MCF 10A (cell line): ENCODE measurements around the gene MRPL40. TPM values are rescaled to one million over a fixed set of nuclear protein-coding genes. Genes with fewer than 3 reads are reported as not detected.
"Not testable (repeated sequence)": the region's sequence is repeated elsewhere in the genome, so short reads cannot be mapped to it uniquely, and the experiment has no call there.

Source experiments
- BruUV-seq: library from RNA; stranded (reverse); fragments of 400-500 nt; replicated peaks from 2 replicates; lab custom pipeline; 2021; lab: Mats Ljungman, UMichigan
- CTCF ChIA-PET: fragments of 300-600 bp; sonication (Branson Sonifier 250); formaldehyde crosslinking; extraction: SDS; loops from one replicate; lab custom pipeline; 2021; ENCODE audit warnings: antibody characterized with exemption, inconsistent platforms; lab: Yijun Ruan, JAX
- POLR2A ChIA-PET: fragments of 300-600, 350-650 bp; sonication (Branson Sonifier 250); formaldehyde crosslinking; extraction: SDS; loops from one replicate; lab custom pipeline; 2020; ENCODE audit warnings: antibody characterized with exemption, inconsistent platforms; lab: Yijun Ruan, JAX
- DNase-seq: peaks from one replicate; pipeline ENCODE4 v3.0.0-alpha.2; 2018; ENCODE audit not compliant: unreplicated experiment
- H3K27ac Mint-ChIP-seq: one replicate; pipeline ENCODE4 v1.8.0; 2022; ENCODE audit warnings: mild to moderate bottlenecking, low read depth, mixed read lengths; ENCODE audit not compliant: unreplicated experiment
- H3K27me3 Mint-ChIP-seq: one replicate; pipeline ENCODE4 v1.8.0; 2022; ENCODE audit warnings: mixed read lengths; ENCODE audit not compliant: insufficient read depth, unreplicated experiment
- H3K36me3 Mint-ChIP-seq: one replicate; pipeline ENCODE4 v1.8.0; 2022; ENCODE audit warnings: mild to moderate bottlenecking, moderate library complexity, mixed read lengths; ENCODE audit not compliant: insufficient read depth, unreplicated experiment
- H3K4me1 Mint-ChIP-seq: one replicate; pipeline ENCODE4 v1.8.0; 2022; ENCODE audit warnings: mixed read lengths; ENCODE audit not compliant: insufficient read depth, unreplicated experiment
- H3K4me3 Mint-ChIP-seq: one replicate; pipeline ENCODE4 v1.8.0; 2022; ENCODE audit warnings: mild to moderate bottlenecking, moderate library complexity, mixed read lengths; ENCODE audit not compliant: unreplicated experiment
- H3K9me3 Mint-ChIP-seq: one replicate; pipeline ENCODE4 v1.8.0; 2022; ENCODE audit warnings: mixed read lengths; ENCODE audit not compliant: unreplicated experiment
- intact Hi-C: fragments of 100-400 bp; cut with micrococcal nuclease; formaldehyde crosslinking; loops from 2 replicates; pipeline ENCODE4 v1.14.1; 2022
- total RNA-seq: library from RNA; stranded (reverse); gene quantifications from 2 replicates; pipeline ENCODE4 v1.2.3, GENCODE V29; 2022
- TF ChIP-seq, protein P1 (sequence below): fragments of 200-600 bp; IDR thresholded peaks from one replicate; pipeline ENCODE4 v1.8.0; 2022; ENCODE audit warnings: antibody characterized with exemption, mild to moderate bottlenecking; ENCODE audit not compliant: unreplicated experiment

Gene MRPL40
- total RNA-seq, 1 experiment from 2014 or later, result 51.9 TPM

DNA sequence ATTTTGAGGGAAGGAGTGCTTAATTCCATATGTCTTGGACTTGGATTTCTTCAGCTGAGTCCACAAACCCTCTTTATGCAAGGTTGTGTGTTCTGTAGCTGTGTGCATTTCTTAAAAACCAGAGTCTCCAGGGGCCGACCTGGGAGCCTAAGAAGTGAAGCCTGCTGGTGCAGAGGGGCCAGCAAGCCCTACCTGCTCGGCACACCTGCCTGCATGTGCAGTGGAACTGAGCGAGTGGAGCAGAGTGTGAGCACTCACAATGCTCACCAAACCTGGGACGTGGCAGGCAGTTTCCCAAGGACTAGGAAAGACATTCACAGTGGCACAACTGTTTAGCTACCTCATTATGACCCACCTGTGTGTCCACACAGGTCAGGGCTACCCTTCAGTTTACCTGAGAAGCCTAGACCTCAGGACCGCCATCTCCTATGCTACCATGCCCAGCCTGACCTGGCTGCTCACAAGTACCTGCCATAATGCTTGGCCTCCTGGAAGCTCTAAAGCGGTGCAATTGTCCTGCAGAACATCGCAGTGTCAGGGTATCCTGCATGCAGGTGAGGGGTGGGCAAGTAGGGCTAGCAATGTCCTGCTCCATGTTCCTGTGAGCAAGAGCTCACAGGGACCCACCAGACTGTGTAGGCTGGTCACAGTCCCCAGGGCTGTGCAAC, 11.3 kb downstream of the MRPL40 start:
- ChIA-PET POLR2A (interaction anchor here (7.6 kb wide), 1 partner anchor 11 kb away, joined by 127 read pairs; the partner anchor contains the start of genes HIRA and MRPL40), CTCF (no interaction called here)
- no TSS peak for BruUV-seq
- Mint-ChIP-seq H3K36me3 (peaks cover 32% of the 10 kb centered on the region), H3K27me3 (no peaks in the 10 kb centered on the region), H3K27ac (no peak overlapping the region), H3K9me3 (no peaks in the 10 kb centered on the region), H3K4me3 (no peak overlapping the region), H3K4me1 (peaks cover 16% of the 10 kb centered on the region)
- no peak for DNase-seq
- TF ChIP-seq, protein P1, sequence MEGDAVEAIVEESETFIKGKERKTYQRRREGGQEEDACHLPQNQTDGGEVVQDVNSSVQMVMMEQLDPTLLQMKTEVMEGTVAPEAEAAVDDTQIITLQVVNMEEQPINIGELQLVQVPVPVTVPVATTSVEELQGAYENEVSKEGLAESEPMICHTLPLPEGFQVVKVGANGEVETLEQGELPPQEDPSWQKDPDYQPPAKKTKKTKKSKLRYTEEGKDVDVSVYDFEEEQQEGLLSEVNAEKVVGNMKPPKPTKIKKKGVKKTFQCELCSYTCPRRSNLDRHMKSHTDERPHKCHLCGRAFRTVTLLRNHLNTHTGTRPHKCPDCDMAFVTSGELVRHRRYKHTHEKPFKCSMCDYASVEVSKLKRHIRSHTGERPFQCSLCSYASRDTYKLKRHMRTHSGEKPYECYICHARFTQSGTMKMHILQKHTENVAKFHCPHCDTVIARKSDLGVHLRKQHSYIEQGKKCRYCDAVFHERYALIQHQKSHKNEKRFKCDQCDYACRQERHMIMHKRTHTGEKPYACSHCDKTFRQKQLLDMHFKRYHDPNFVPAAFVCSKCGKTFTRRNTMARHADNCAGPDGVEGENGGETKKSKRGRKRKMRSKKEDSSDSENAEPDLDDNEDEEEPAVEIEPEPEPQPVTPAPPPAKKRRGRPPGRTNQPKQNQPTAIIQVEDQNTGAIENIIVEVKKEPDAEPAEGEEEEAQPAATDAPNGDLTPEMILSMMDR, result no peak
- intact Hi-C loops, result no loop called here

- Mint-ChIP-seq H3K36me3 (peaks cover 20% of the 10 kb centered on the region), H3K4me1 (peaks cover 16% of the 10 kb centered on the region)
- H3K27ac Mint-ChIP-seq, H3K9me3 Mint-ChIP-seq, DNase-seq, H3K4me3 Mint-ChIP-seq, BruUV-seq, H3K27me3 Mint-ChIP-seq: not testable (repeated sequence)
- POLR2A ChIA-PET, result interaction anchor here (0.7 to 7.6 kb wide), 5 partner anchors 9 to 264 kb away, joined by 3 to 127 read pairs (median 9); partner anchors contain the start of genes CDC45, CLTCL1, HIRA and MRPL40
- intact Hi-C loops, result loop anchor here (5.0 kb wide), 1 partner anchor 268 kb away; the partner anchor contains the start of gene SLC25A1
- CTCF ChIA-PET, result interaction anchor here (0.7 to 1.3 kb wide), 3 partner anchors 27 to 301 kb away, joined by 3 to 4 read pairs (median 3); partner anchors contain the start of gene ESS2
These were observed 13.1 kb downstream of the MRPL40 start for GRCh38 chr22:19445279-19445982.

GRCh38 chr22:19446603-19447329, 14.4 kb downstream of the MRPL40 start:
- H3K4me1 Mint-ChIP-seq, result peaks cover 16% of the 10 kb centered on the region
- intact Hi-C loops, result loop anchor here (1.0 to 5.0 kb wide), 2 partner anchors 14 to 269 kb away; partner anchors contain the start of genes MRPL40 and SLC25A1
- BruUV-seq, result no TSS peak
- TF ChIP-seq, protein P1, result no peak
- CTCF ChIA-PET, result interaction anchor here (0.6 to 1.2 kb wide), 3 partner anchors 9 to 26 kb away, joined by 3 to 6 read pairs (median 5); no protein-coding TSS in a partner anchor
- POLR2A ChIA-PET, result interaction anchor here (0.6 to 7.6 kb wide), 12 partner anchors 8 to 1434 kb away, joined by 3 to 127 read pairs (median 4); partner anchors contain the start of genes CDC45, CLTCL1, HIRA and MRPL40
- DNase-seq, result no peak
- no peaks in the 10 kb centered on the region for H3K9me3 Mint-ChIP-seq
- peaks cover 24% of the 10 kb centered on the region for H3K36me3 Mint-ChIP-seq
- peak overlapping the region; percentile 73 for H3K4me3 Mint-ChIP-seq
- no peaks in the 10 kb centered on the region for H3K27me3 Mint-ChIP-seq
- H3K27ac Mint-ChIP-seq, result peak overlapping the region; percentile 9

GRCh38 chr22:19447330-19448075, 15.2 kb downstream of the MRPL40 start, which contains the start of gene C22orf39:
TSS of gene C22orf39 (minus strand) at chr22:19447711. CDS start at chr22:19447688, 23 bp downstream.
- intact Hi-C loops, result loop anchor here (1.0 to 5.0 kb wide), 2 partner anchors 15 to 270 kb away; partner anchors contain the start of genes MRPL40 and SLC25A1
- CTCF ChIA-PET, result no interaction called here
- POLR2A ChIA-PET, result interaction anchor here (0.5 to 7.6 kb wide), 17 partner anchors 8 to 1435 kb away, joined by 3 to 127 read pairs (median 4); partner anchors contain the start of genes CDC45, CLTCL1, HIRA and MRPL40

More at GRCh38 chr22:19447330-19448075, 15.2 kb downstream of the MRPL40 start, which contains the start of gene C22orf39:
- peak within 1 kb of the TSS; percentile 73 for H3K4me3 Mint-ChIP-seq
- BruUV-seq, result no TSS peak
- peaks cover 16% of the 10 kb centered on the region for H3K4me1 Mint-ChIP-seq
- H3K27ac Mint-ChIP-seq, result peak within 1 kb of the TSS; percentile 9
- DNase-seq, result peak; percentile 93
- no peaks in the 10 kb centered on the region for H3K9me3 Mint-ChIP-seq
- TF ChIP-seq, protein P1, result no peak
- H3K36me3 Mint-ChIP-seq, result peaks cover 31% of the 10 kb centered on the region
- no peaks in the 10 kb centered on the region for H3K27me3 Mint-ChIP-seq
